Tibial nerve (tissue), 4 donors: Measurements from ENCODE around the gene CEP85L. TPM values are rescaled to one million over a fixed set of nuclear protein-coding genes. Genes with fewer than 3 reads are reported as not detected.

ENCODE experiments used
- DNase-seq, 2 donors: peaks; one replicate each; pipeline ENCODE4 v3.0.0-alpha.2; 2019; ENCODE audit warnings: low spot score in 2 of 2
- H3K27ac ChIP-seq, 4 donors: fragments of 200-600 bp; sonication (generic) in 3 of 4; one replicate each; pipeline ENCODE4 v1.5.1; 2017 to 2019; ENCODE audit warnings: mild to moderate bottlenecking in 1 of 4
- H3K27me3 ChIP-seq, 2 donors: fragments of 200-600 bp; sonication (generic) in 1 of 2; one replicate each; pipeline versions ENCODE4 v1.5.1 to v1.6.0; 2017 to 2019
- H3K36me3 ChIP-seq, 3 donors: fragments of 200-600 bp; sonication (generic); one replicate each; pipeline ENCODE4 v1.5.1; 2018 to 2019
- H3K4me1 ChIP-seq, 4 donors: fragments of 200-600 bp; sonication (generic) in 3 of 4; one replicate each; pipeline ENCODE4 v1.5.1; 2017 to 2019
- H3K4me3 ChIP-seq, 4 donors: fragments of 200-600 bp; sonication (generic) in 3 of 4; one replicate each; pipeline ENCODE4 v1.5.1; 2017 to 2019; ENCODE audit warnings: mild to moderate bottlenecking in 1 of 4, moderate library complexity in 1 of 4
- H3K9me3 ChIP-seq, 4 donors: fragments of 200-600 bp; sonication (generic) in 3 of 4; one replicate each; pipeline ENCODE4 v1.5.1; 2017 to 2019
- EP300 ChIP-seq, 2 donors: sonication (generic); formaldehyde crosslinking; IDR thresholded peaks; one replicate each; pipeline ENCODE4 v1.6.1; 2017; ENCODE audit warnings: antibody characterized with exemption in 2 of 2, mild to moderate bottlenecking in 1 of 2
- POLR2A ChIP-seq, 2 donors: fragments of 450-650 bp; IDR thresholded peaks; one replicate each; pipeline ENCODE4 v1.6.1; 2017; ENCODE audit warnings: antibody characterized with exemption in 2 of 2, mild to moderate bottlenecking in 2 of 2, moderate library complexity in 2 of 2
- WGBS, 2 donors: methylation state at CpG; one replicate each; pipeline ENCODE4 v1.1.5; 2018; 5-methylcytosine and 5-hydroxymethylcytosine counted together
- total RNA-seq, 4 donors: library from RNA; depleted of rRNA; stranded (reverse); fragments of >200 nt; gene quantifications; one replicate each; pipeline ENCODE4 v1.1.0, GENCODE V29; 2016
- TF ChIP-seq, protein P1 (sequence below), 5 experiments: fragments of 200-600 bp in 3 of 5; fragments of 450-650 bp in 2 of 5; sonication (generic) in 3 of 5; IDR thresholded peaks; one replicate each; pipeline ENCODE4 v1.5.1; 2016 to 2019; ENCODE audit warnings: antibody characterized with exemption in 5 of 5, mild to moderate bottlenecking in 3 of 5, moderate library complexity in 2 of 5

CEP85L gene
- total RNA-seq, 4 donors from 2014 or later, result 26.7 to 47.4 (median 37.8) TPM

DNA sequence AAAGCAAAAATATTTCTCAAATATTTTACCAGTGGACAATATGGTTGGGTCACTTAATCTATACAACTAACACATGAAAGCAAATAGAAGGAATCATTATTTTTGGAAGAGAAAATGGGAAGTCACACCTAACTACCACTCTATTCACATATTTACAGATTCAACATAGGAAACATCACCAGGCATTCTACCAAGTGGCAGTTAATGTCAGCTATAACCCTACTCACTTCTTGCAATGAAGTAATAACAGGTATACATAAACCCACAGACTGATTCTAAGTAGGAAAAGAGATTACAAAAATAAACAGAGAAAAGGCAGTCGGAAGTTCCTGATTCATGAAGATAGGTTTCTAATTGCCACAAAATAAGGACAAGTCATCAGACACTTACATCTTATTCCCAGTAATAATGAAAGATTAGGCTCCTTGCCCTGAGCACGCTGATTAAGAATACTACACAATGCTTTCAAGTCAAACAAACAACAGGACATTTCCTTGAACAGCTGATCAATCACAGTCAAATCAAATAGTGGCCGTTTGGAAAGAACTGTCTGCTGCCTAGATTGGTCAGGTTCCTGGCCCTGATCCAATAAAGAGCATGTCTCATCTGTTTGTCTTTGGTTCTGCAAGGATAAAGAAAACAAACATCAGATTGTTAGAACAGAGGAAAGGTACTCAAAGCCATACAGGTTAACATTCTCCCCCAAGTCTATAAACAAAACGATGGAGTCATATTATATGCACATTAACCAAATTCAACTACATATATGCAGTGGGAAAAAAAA is 182.5 kb downstream of the CEP85L start:
- Histone ChIP-seq H3K4me1 (peaks cover 0 to 6% (median 0%) of the 10 kb centered on the region in 4 donors), H3K36me3 (peaks cover 0 to 48% (median 0%) of the 10 kb centered on the region in 3 donors), H3K4me3 (no peak overlapping the region), H3K27me3 (no peaks in the 10 kb centered on the region), H3K9me3 (no peaks in the 10 kb centered on the region), H3K27ac (no peak overlapping the region)
- DNase-seq, result no peak
- 66 to 73% methylated on average over 4 of the region's 4 CpGs for WGBS, 2 donors
- no peak for TF ChIP-seq EP300 (IDR thresholded peaks at IDR 0.05)
- TF ChIP-seq, protein P1, sequence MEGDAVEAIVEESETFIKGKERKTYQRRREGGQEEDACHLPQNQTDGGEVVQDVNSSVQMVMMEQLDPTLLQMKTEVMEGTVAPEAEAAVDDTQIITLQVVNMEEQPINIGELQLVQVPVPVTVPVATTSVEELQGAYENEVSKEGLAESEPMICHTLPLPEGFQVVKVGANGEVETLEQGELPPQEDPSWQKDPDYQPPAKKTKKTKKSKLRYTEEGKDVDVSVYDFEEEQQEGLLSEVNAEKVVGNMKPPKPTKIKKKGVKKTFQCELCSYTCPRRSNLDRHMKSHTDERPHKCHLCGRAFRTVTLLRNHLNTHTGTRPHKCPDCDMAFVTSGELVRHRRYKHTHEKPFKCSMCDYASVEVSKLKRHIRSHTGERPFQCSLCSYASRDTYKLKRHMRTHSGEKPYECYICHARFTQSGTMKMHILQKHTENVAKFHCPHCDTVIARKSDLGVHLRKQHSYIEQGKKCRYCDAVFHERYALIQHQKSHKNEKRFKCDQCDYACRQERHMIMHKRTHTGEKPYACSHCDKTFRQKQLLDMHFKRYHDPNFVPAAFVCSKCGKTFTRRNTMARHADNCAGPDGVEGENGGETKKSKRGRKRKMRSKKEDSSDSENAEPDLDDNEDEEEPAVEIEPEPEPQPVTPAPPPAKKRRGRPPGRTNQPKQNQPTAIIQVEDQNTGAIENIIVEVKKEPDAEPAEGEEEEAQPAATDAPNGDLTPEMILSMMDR (IDR thresholded peaks at IDR 0.05), result no peak
- no peak for TF ChIP-seq POLR2A (IDR thresholded peaks at IDR 0.05)

DNA sequence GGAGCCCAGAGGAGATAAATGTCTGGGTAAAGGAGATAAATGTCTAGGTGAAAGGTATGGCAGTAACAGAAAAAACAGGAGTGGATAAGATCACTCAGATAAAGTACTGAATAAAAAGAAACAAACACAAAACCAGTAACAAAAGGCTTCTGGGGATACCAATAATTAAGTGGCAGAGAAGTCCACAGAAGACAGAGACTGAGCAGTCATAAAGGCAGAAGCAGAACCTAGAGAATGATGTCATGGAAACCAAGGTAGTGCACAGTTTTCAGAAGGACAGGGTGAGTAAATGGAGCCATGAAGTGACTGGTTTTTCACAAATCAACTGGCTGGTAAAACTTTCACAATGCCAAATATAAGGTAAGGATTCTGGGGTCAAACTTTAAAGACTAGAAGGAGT is 184.2 kb downstream of the CEP85L start:
- DNase-seq, result no peak
- Histone ChIP-seq H3K4me3 (no peak overlapping the region), H3K4me1 (no peaks in the 10 kb centered on the region), H3K36me3 (peaks cover 0 to 48% (median 0%) of the 10 kb centered on the region in 3 donors), H3K27ac (no peak overlapping the region), H3K9me3 (no peaks in the 10 kb centered on the region), H3K27me3 (no peaks in the 10 kb centered on the region)
- TF ChIP-seq EP300 (IDR thresholded peaks at IDR 0.05) (no peak), POLR2A (IDR thresholded peaks at IDR 0.05) (no peak)
- TF ChIP-seq, protein P1 (IDR thresholded peaks at IDR 0.05), result no peak

DNA sequence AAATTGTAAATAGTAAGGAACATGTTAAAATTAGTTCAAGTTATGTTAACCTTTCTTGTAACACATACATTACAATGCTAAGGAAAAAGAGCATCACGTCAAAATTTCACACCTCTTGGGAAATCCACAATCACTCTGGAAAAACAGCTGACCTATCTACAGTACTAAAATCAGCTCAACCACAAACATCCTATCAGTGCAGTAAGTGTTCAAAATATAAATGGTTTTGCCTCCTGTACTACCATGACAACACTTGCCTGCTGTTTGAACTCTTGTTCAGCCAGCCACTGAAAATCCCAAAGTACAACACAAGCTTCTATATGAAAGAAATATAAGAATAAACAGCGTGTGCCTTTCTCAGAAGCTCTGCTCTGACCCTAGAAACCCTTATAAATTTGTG is 186.8 kb downstream of the CEP85L start:
- 64 to 71% methylated on average over 2 of the region's 2 CpGs for WGBS, 2 donors
- Histone ChIP-seq H3K27ac (no peak overlapping the region), H3K4me3 (no peak overlapping the region), H3K9me3 (no peaks in the 10 kb centered on the region), H3K27me3 (no peaks in the 10 kb centered on the region), H3K36me3 (peaks cover 0 to 53% (median 0%) of the 10 kb centered on the region in 3 donors), H3K4me1 (no peaks in the 10 kb centered on the region)
- TF ChIP-seq, protein P1 (IDR thresholded peaks at IDR 0.05), result no peak
- no peak for TF ChIP-seq EP300 (IDR thresholded peaks at IDR 0.05)
- no peak for TF ChIP-seq POLR2A (IDR thresholded peaks at IDR 0.05)
- DNase-seq, result no peak

DNA sequence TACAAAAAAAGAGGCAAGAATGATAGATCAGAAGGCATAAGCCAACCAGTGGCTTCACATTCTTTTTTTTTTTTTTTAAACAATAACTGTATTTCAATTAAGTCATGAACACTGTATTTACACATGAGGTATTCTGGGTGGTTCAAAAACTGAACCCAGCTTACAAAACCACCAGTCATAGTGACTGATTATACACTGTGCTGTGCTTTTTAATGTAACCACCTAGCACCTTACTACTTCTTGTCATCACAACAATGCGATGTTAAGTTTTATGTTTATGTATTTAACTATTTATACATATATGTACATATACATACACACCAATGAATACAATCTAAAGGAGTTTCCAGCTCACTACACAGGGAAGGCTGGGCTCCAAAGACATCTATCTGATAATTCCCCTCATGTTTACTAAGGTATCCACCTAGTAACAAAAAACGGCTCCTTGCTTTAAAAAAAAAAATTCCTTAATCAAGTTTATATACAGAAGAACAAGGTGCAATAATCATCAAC is 190.4 kb downstream of the CEP85L start:
- H3K36me3 ChIP-seq, result peaks cover 0 to 23% (median 0%) of the 10 kb centered on the region in 3 donors
- no peak overlapping the region for H3K27ac ChIP-seq
- H3K27me3 ChIP-seq, result no peaks in the 10 kb centered on the region
- no peak overlapping the region for H3K4me3 ChIP-seq
- TF ChIP-seq POLR2A (IDR thresholded peaks at IDR 0.05), result no peak
- peaks cover 0 to 3% (median 0%) of the 10 kb centered on the region in 4 donors for H3K9me3 ChIP-seq
- WGBS, 2 donors, result 89 to 91% methylated on average over 2 of the region's 2 CpGs
- H3K4me1 ChIP-seq, result no peaks in the 10 kb centered on the region
- DNase-seq, result no peak

DNA sequence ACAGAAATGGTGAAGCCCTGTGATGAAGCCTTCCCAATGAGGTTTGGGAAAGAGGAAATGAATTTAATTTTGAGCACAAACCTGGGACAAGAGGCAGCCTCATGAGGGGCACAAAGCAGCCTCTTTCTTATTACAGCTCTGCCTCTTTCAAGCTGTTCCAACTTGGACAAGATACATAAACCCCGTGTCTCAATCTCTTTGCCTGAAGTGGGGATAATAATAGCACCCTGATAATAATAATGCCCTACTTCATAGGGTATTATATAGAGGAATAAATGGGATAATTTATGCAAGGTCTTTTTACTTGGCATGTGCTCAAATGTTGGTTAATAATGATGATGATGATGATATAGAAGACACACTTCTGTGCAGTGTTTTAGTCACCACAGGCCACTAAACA is 194.4 kb downstream of the CEP85L start:
- Histone ChIP-seq H3K4me1 (no peaks in the 10 kb centered on the region), H3K4me3 (no peak overlapping the region), H3K9me3 (peaks cover 0 to 35% (median 4%) of the 10 kb centered on the region in 4 donors), H3K36me3 (peaks cover 0 to 11% (median 0%) of the 10 kb centered on the region in 3 donors), H3K27me3 (no peaks in the 10 kb centered on the region), H3K27ac (no peak overlapping the region)
- no peak for DNase-seq
- TF ChIP-seq POLR2A (IDR thresholded peaks at IDR 0.05) (no peak), EP300 (IDR thresholded peaks at IDR 0.05) (no peak)
- TF ChIP-seq, protein P1 (IDR thresholded peaks at IDR 0.05), result no peak
- 71 to 82% methylated on average over 1 of the region's 1 CpG for WGBS, 2 donors
